ENCODE results near the gene CCDC78. TPM values are rescaled to one million over a fixed set of nuclear protein-coding genes. Genes with fewer than 3 reads are reported as not detected.
A peak's percentile ranks its signal among the peaks of the same experiment; 100 is the strongest.

CCDC78 gene
- total RNA-seq (2022) (3.5 and 4.6 TPM in 2 replicates), Bru-seq, nascent RNA (percentile 25 among the genes with signal in this experiment), BruChase-seq, experiment 1, labeled RNA remaining after a 2-hour chase (percentile 32 among the genes with signal in this experiment), BruChase-seq, experiment 2, labeled RNA remaining after a 6-hour chase (percentile 29 among the genes with signal in this experiment)
- long read RNA-seq, partial matches to known transcripts: 0 of 3 reads
- long read RNA-seq, other reads (novel, unspliced or antisense): 3 of 3 reads

DNA sequence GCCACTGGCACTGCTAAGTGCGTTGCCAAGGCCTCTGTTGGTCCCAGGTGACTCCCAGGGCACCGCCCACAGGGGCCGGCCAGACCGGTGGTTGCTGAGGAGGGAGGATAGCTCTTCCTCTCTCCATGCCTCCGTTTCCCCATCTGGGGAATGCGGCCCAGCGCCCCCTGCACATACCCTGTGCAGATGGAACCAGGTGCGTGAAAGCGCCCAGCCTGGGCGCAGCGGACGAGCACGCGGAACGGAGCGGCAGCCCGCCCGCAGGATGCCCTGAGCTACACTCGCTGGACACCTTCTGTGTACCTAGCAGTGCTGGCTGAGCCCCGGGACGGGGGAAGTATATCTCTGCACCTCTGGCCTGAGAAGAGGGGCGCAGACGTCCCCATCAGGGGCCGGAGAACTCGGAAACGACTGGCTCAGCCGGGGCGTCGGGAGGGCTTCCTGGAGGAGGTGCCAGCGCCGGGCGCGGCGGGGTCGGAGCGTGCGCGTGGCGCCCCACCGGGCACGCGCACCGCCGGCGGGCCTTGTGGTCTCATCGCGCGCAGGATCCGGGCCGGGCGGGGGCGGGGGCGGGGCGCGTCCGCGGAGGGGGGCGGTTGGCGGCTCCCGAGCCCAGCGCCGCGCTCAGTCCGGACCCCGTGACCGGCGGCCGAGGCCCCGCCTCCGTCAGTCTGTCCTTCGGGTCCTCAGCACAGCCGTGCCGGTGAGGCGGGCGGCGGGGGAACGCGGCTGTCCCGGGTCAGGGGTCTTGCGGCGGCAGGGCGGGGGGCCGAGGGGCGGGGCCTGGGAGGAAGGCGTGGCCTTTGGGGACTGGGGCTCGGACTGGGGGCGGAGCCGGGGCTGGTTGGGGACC lies at the start of gene CCDC78, which contains the start of gene HAGHL:
Gene CCDC78, minus strand, starts transcription at position 6 of the 853 bp plus-strand sequence. CDS start 76 bp downstream, outside the sequence.
Gene HAGHL, plus strand, starts transcription at position 669 of the 853 bp plus-strand sequence. CDS start 404 bp downstream, outside the sequence.
- Histone ChIP-seq H3K36me3 (ENCODE audit: control insufficient read depth, insufficient read depth, low read length) (no peaks in the 10 kb centered on the region), H3K4me1 (peaks cover 8% of the 10 kb centered on the region), H3K27me3 (replicated peaks; ENCODE audit: control insufficient read depth, insufficient read depth, low read length) (no peaks in the 10 kb centered on the region), H3K9me3 (no peaks in the 10 kb centered on the region), H3K4me3 (ENCODE audit: low read depth, low read length) (peak within 1 kb of the TSS; percentile 65)
- Mint-ChIP-seq H3K4me1 (ENCODE audit: low read depth, unreplicated experiment) (no peaks in the 10 kb centered on the region), H3K4me3 (ENCODE audit: unreplicated experiment) (peak within 1 kb of the TSS; percentile 64), H3K27me3 (ENCODE audit: insufficient read depth, unreplicated experiment) (no peaks in the 10 kb centered on the region), H3K36me3 (ENCODE audit: insufficient read depth, unreplicated experiment) (peaks cover 11% of the 10 kb centered on the region), H3K9me3 (ENCODE audit: unreplicated experiment) (no peaks in the 10 kb centered on the region), H3K27ac (ENCODE audit: unreplicated experiment) (no peak within 1 kb of the TSS)
- CTCF ChIA-PET: interaction anchor here (1.5 kb wide), 1 partner anchor 20 kb away, joined by 4 read pairs; no protein-coding TSS in a partner anchor
- intact Hi-C loops (cut with micrococcal nuclease; ENCODE audit: unreplicated experiment): no loop called here
- POLR2A ChIA-PET: no interaction called here
- no TSS peak for BruUV-seq (replicated peaks)
- TF ChIP-seq, protein P1, sequence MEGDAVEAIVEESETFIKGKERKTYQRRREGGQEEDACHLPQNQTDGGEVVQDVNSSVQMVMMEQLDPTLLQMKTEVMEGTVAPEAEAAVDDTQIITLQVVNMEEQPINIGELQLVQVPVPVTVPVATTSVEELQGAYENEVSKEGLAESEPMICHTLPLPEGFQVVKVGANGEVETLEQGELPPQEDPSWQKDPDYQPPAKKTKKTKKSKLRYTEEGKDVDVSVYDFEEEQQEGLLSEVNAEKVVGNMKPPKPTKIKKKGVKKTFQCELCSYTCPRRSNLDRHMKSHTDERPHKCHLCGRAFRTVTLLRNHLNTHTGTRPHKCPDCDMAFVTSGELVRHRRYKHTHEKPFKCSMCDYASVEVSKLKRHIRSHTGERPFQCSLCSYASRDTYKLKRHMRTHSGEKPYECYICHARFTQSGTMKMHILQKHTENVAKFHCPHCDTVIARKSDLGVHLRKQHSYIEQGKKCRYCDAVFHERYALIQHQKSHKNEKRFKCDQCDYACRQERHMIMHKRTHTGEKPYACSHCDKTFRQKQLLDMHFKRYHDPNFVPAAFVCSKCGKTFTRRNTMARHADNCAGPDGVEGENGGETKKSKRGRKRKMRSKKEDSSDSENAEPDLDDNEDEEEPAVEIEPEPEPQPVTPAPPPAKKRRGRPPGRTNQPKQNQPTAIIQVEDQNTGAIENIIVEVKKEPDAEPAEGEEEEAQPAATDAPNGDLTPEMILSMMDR (IDR thresholded peaks at IDR 0.05; ENCODE audit: insufficient read depth in 1 of 2, low read depth in 1 of 2, low read length in 1 of 2, severe bottlenecking in 1 of 2, unreplicated experiment in 1 of 2): no peak
- DNase-seq: peak; percentile 63 to 74

GRCh38 chr16:775236-775796 lies 49.1 kb upstream of the CCDC78 start:
- Mint-ChIP-seq H3K9me3 (ENCODE audit: unreplicated experiment) (no peaks in the 10 kb centered on the region), H3K27me3 (ENCODE audit: insufficient read depth, unreplicated experiment) (no peaks in the 10 kb centered on the region), H3K4me3 (ENCODE audit: unreplicated experiment) (no peak overlapping the region), H3K4me1 (ENCODE audit: low read depth, unreplicated experiment) (no peaks in the 10 kb centered on the region), H3K27ac (ENCODE audit: unreplicated experiment) (no peak overlapping the region), H3K36me3 (ENCODE audit: insufficient read depth, unreplicated experiment) (no peaks in the 10 kb centered on the region)
- no peaks in the 10 kb centered on the region for H3K27me3 ChIP-seq (replicated peaks; ENCODE audit: control insufficient read depth, insufficient read depth, low read length)
- intact Hi-C loops (cut with micrococcal nuclease; ENCODE audit: unreplicated experiment): no loop called here
- no TSS peak for BruUV-seq (replicated peaks)
- DNase-seq: no peak
- H3K9me3 ChIP-seq: no peaks in the 10 kb centered on the region
- POLR2A ChIA-PET: no interaction called here
- H3K36me3 ChIP-seq (ENCODE audit: control insufficient read depth, insufficient read depth, low read length): no peaks in the 10 kb centered on the region
- H3K4me3 ChIP-seq (ENCODE audit: low read depth, low read length): no peak overlapping the region
- TF ChIP-seq, protein P1 (IDR thresholded peaks at IDR 0.05; ENCODE audit: insufficient read depth in 1 of 2, low read depth in 1 of 2, low read length in 1 of 2, severe bottlenecking in 1 of 2, unreplicated experiment in 1 of 2): no peak
- CTCF ChIA-PET: no interaction called here
- H3K4me1 ChIP-seq: 0 out of 2 replicates have a peak, but pooled peaks cover 3% of the 10 kb centered on the region

Measured in Caco-2 (cell line).